Astrocyte (in vitro differentiated cells and primary cell): ENCODE measurements around the gene PITX1.

Experiments
- EZH2 ChIP-seq: IDR thresholded peaks from 2 replicates; pipeline ENCODE4 v1.6.1; 2012; ENCODE audit warnings: mild to moderate bottlenecking, low read length, inconsistent platforms; ENCODE audit not compliant: insufficient read depth
- TF ChIP-seq, protein P1 (sequence below): IDR thresholded peaks from 2 replicates; pipeline ENCODE4 v1.5.1; 2011; ENCODE audit warnings: low read depth, mild to moderate bottlenecking, inconsistent platforms, low read length, moderate library complexity; ENCODE audit not compliant: insufficient read depth

DNA sequence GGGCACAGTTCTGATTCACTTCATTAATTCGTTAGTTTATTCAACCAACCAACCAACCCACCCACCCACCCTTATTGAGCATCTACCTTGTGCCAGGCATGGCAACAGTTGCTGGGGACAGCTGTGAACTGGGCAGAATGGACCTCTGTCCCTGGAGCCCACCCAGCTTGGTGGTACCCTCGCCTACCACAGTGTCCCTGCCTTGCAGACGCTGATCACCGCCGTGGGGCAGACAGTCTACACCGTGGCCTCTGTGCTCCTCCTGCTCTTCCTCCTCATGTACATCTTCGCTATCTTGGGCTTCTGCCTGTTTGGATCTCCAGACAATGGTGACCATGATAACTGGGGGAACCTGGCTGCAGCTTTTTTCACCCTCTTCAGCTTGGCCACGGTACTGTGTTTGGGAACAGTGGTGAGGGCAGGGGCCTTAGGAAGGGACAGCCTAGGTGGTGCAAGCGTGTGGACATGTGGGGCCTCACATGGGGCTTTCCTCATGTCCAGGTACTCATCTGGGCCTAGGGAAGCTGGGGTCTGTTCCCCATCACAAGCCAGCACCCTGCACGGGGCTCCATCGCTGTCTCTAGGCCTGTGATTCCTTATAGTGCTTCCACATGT is 26.2 kb downstream of the PITX1 start:
- TF ChIP-seq EZH2 = no peak
- TF ChIP-seq, protein P1, sequence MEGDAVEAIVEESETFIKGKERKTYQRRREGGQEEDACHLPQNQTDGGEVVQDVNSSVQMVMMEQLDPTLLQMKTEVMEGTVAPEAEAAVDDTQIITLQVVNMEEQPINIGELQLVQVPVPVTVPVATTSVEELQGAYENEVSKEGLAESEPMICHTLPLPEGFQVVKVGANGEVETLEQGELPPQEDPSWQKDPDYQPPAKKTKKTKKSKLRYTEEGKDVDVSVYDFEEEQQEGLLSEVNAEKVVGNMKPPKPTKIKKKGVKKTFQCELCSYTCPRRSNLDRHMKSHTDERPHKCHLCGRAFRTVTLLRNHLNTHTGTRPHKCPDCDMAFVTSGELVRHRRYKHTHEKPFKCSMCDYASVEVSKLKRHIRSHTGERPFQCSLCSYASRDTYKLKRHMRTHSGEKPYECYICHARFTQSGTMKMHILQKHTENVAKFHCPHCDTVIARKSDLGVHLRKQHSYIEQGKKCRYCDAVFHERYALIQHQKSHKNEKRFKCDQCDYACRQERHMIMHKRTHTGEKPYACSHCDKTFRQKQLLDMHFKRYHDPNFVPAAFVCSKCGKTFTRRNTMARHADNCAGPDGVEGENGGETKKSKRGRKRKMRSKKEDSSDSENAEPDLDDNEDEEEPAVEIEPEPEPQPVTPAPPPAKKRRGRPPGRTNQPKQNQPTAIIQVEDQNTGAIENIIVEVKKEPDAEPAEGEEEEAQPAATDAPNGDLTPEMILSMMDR = no peak
